T-cell (primary cell): ENCODE data around the gene ADGRE2. TPM values are rescaled to one million over a fixed set of nuclear protein-coding genes. Genes with fewer than 3 reads are reported as not detected.

Experiments used
- ATAC-seq, 4 experiments: fragments of 200-7000 bp in 3 of 4; fragments of 150-1000 bp in 1 of 4; cut with Tn5 transposase; replicated peaks in 1 of 4; 1 replicate in 3 of 4; 2 replicates in 1 of 4; pipeline ENCODE4 v1.10.0; 2021; ENCODE audit warnings: moderate library complexity in 3 of 4, mild to moderate bottlenecking in 2 of 4, moderate number of reproducible peaks in 1 of 4
- CTCF ChIA-PET, 2 donors: fragments of 300-600 bp; sonication (Branson Sonifier 250); formaldehyde crosslinking; loops; one replicate each; lab custom pipeline; 2022; ENCODE audit warnings: antibody characterized with exemption in 2 of 2; lab: Charles Lee
- POLR2A ChIA-PET, 2 donors: fragments of 300-600 bp; sonication (Branson Sonifier 250); formaldehyde crosslinking; loops; one replicate each; lab custom pipeline; 2022; ENCODE audit warnings: antibody characterized with exemption in 2 of 2; lab: Charles Lee
- DNase-seq, 35 experiments: peaks; one replicate each; pipeline versions ENCODE4 v3.0.0 to v3.0.0-alpha.2; 2013 to 2023
- H3K27ac ChIP-seq: one replicate; pipeline ENCODE4 v1.5.1; 2013; ENCODE audit warnings: low read length
- H3K27me3 ChIP-seq, 2 experiments: replicated peaks in 1 of 2; 1 replicate in 1 of 2; 2 replicates in 1 of 2; pipeline versions ENCODE4 v1.6.1 to v1.7.0; 2013; ENCODE audit warnings: low read length in 1 of 2, mixed read lengths in 1 of 2; ENCODE audit not compliant: control insufficient read depth in 2 of 2, insufficient read depth in 2 of 2; ENCODE audit errors: extremely low read depth in 1 of 2
- H3K36me3 ChIP-seq, 2 donors: 1 replicate in 1 of 2; 2 replicates in 1 of 2; pipeline versions ENCODE4 v1.6.1 to v1.7.0; 2013; ENCODE audit warnings: low read length in 1 of 2; ENCODE audit not compliant: control insufficient read depth in 2 of 2, insufficient read depth in 1 of 2; ENCODE audit errors: extremely low read depth in 1 of 2
- H3K4me1 ChIP-seq, 2 experiments: 1 replicate in 1 of 2; 2 replicates in 1 of 2; pipeline versions ENCODE4 v1.6.1 to v1.7.0; 2013; ENCODE audit warnings: low read length in 2 of 2, mixed read lengths in 1 of 2; ENCODE audit not compliant: insufficient read depth in 2 of 2, control insufficient read depth in 1 of 2; ENCODE audit errors: extremely low read depth in 1 of 2
- H3K4me3 ChIP-seq, 2 donors: 1 replicate in 1 of 2; 2 replicates in 1 of 2; pipeline versions ENCODE4 v1.5.1 to v1.7.0; 2013; ENCODE audit warnings: mild to moderate bottlenecking in 2 of 2, low read length in 1 of 2, moderate library complexity in 1 of 2; ENCODE audit not compliant: control insufficient read depth in 1 of 2; ENCODE audit errors: extremely low read depth in 1 of 2
- H3K9me3 ChIP-seq: 2 replicates; pipeline ENCODE4 v1.7.0; 2013
- H3K27ac Mint-ChIP-seq, 2 donors: one replicate each; pipeline ENCODE4 v1.8.0; 2020 to 2021; ENCODE audit warnings: mild to moderate bottlenecking in 2 of 2, mixed read lengths in 2 of 2
- H3K27me3 Mint-ChIP-seq, 2 donors: one replicate each; pipeline ENCODE4 v1.8.0; 2021 to 2022; ENCODE audit warnings: mixed read lengths in 2 of 2
- H3K36me3 Mint-ChIP-seq: one replicate; pipeline ENCODE4 v1.8.0; 2021; ENCODE audit warnings: mixed read lengths
- H3K4me1 Mint-ChIP-seq, 3 donors: one replicate each; pipeline ENCODE4 v1.8.0; 2020 to 2022; ENCODE audit warnings: mixed read lengths in 3 of 3, mild to moderate bottlenecking in 1 of 3
- H3K4me3 Mint-ChIP-seq, 3 donors: one replicate each; pipeline ENCODE4 v1.8.0; 2020 to 2022; ENCODE audit warnings: mild to moderate bottlenecking in 3 of 3, mixed read lengths in 3 of 3, moderate library complexity in 3 of 3
- H3K9me3 Mint-ChIP-seq, 3 donors: one replicate each; pipeline ENCODE4 v1.8.0; 2020 to 2022; ENCODE audit warnings: mixed read lengths in 3 of 3
- WGBS: methylation state at CpG from one replicate; pipeline ENCODE4 v1.1.5; 2013; ENCODE audit warnings: missing lambda C conversion rate; ENCODE audit not compliant: insufficient coverage; 5-methylcytosine and 5-hydroxymethylcytosine counted together
- total RNA-seq, 35 experiments: library from RNA in 6 of 35; stranded (reverse) in 6 of 35; fragments of 120-200 nt in 1 of 35; gene quantifications; one replicate each; pipeline versions ENCODE4 v1.2.1 to v1.2.4 and lab custom pipeline; 2013 to 2026

The ADGRE2 gene
- total RNA-seq, 5 donors from 2014 or later (not counting 1 experiment from before 2014, with no cell fraction given) = 0.62 to 5.4 (median 0.82) TPM

- Histone ChIP-seq H3K27ac (peak overlapping the region; percentile 34), H3K4me1 (peaks cover 0 to 3% of the 10 kb centered on the region in 2 experiments), H3K4me3 (no peak overlapping the region), H3K9me3 (no peaks in the 10 kb centered on the region), H3K27me3 (peaks cover 0 to 3% of the 10 kb centered on the region in 2 experiments), H3K36me3 (no peaks in the 10 kb centered on the region)
- ChIA-PET POLR2A (no interaction called here), CTCF (interaction anchor here in 1 of 2 donors (0.8 to 1.3 kb wide), 4 partner anchors 11 to 124 kb away, joined by 3 to 4 read pairs (median 4); partner anchors contain the start of gene NDUFB7)
- H3K27ac Mint-ChIP-seq = no peak overlapping the region
- H3K4me1 Mint-ChIP-seq = peaks cover 2 to 8% (median 5%) of the 10 kb centered on the region in 3 donors
- 13% methylated on average over 1 of the region's 3 CpGs for WGBS
- DNase-seq = peak in 7 of 35 experiments; percentile 6 to 29 (median 13)
- no peaks in the 10 kb centered on the region for H3K36me3 Mint-ChIP-seq
- H3K9me3 Mint-ChIP-seq = no peaks in the 10 kb centered on the region
- peaks cover 0 to 4% of the 10 kb centered on the region in 2 donors for H3K27me3 Mint-ChIP-seq
- ATAC-seq = peak in 2 of 4 experiments; percentile 39 to 69
- H3K4me3 Mint-ChIP-seq = no peak overlapping the region
Measured at GRCh38 chr19:14683439-14683838, 94.9 kb downstream of the ADGRE2 start.

Other genes starting within 250 kb of the ADGRE2 start
- gene TECR, start 249.0 kb downstream of the ADGRE2 start, total RNA-seq = 100 to 1,000 TPM; 137 to 207 (median 171) TPM
- 100 to 1,000 TPM in 1 of 5 donors, 10 to 100 TPM in 4; 47.9 to 112 (median 90.4) TPM for gene NDUFB7, start 206.5 kb downstream of the ADGRE2 start, total RNA-seq
- 1 to 10 TPM in 3 of 5 donors, under 1 TPM in 2; 0.40 to 5.2 (median 1.1) TPM for gene CLEC17A, start 195.5 kb downstream of the ADGRE2 start, total RNA-seq
- not detected for gene ADGRE3, start 103.7 kb downstream of the ADGRE2 start, total RNA-seq
- 10 to 100 TPM; 20.5 to 39.0 (median 30.4) TPM for gene ZNF333, start 88.5 kb downstream of the ADGRE2 start, total RNA-seq
- not detected for gene OR7A5, start 56.6 kb upstream of the ADGRE2 start, total RNA-seq
- not detected for gene OR7C1, start 56.6 kb upstream of the ADGRE2 start, total RNA-seq
- not detected for gene OR7A10, start 70.4 kb upstream of the ADGRE2 start, total RNA-seq
- gene OR7A17, start 107.6 kb upstream of the ADGRE2 start, total RNA-seq = not detected
- gene OR7C2, start 162.9 kb upstream of the ADGRE2 start, total RNA-seq = not detected
- not detected for gene SLC1A6, start 201.3 kb upstream of the ADGRE2 start, total RNA-seq